Measurements from ENCODE around the gene WDR37.

Gene WDR37

DNA sequence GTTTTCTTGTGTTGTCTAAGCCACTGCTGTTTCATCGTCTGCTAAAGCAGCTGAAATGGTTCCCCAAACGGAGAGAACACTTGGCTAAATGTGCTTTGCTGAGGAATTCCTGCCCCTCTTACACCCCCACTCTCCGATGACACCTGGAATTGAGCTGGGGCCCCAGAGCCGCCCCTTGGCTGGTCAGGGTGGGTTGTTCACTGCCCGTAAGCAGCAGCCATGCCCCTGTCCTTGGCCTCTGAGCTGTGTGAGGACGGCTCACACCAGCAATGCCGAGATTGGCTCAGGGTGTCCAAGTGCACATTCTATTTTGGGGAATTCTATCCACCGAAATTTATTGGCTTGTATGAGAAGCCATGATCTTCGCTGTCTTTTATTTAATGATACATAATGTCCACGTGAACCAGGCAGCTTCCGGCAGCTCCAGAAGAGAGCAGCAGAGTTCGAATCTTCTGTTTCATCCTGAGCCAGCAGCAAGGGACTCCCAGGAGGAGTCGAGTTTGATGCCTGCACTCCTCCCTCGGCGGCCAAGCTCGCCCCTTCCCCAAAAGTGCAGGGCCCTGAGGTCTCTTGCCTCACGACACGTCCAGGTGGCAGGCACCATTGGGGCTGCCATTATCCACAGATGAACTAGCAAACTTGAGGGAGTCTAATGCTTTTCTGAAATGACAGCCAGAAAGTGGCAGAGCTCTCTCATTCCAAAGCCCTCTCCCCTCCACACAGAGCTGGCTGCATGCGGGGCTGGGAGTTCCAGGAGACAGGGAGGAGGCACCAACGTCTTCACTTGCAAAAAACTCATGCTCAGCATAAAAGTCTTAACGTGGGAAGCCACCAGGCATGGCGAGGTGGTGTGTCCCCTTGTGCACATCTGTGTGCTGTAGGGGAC lies 114.0 kb downstream of the WDR37 start:
- no peak for DNase-seq (ENCODE audit: low spot score)

DNA sequence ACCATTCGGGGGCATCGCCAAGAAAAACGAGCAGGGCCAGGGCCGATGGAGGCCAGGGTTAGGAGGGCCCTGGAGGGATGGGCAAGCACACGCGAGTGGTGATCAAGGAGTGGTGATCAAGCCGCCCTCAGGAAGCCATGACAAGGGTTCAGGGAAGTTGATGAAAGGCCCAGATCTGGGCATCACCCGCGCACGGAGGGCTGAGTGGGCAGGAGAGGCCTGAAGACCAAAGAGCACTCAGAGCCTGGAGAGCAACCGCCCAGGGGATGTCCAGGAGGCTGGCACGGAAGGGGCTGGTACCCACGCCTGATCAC lies 114.6 kb downstream of the WDR37 start:
- no peak for DNase-seq (ENCODE audit: low spot score)

DNA sequence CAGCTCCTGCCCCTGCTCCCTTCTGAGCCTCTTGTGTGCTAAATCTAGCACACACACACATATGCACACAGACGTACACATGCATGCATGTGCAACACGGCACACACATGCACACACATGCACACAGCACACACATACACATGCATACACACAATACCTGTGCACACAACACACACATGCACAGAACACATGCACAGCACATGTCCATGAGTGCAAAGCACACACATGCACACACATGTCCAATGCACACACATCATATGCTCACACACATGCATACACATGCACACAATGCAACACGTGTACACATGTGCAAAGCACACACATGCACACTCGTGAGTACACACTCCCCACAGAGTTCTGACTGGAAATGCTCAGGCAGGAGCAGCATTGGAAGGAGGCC lies 115.0 kb downstream of the WDR37 start:
- DNase-seq (ENCODE audit: low spot score) = no peak

DNA sequence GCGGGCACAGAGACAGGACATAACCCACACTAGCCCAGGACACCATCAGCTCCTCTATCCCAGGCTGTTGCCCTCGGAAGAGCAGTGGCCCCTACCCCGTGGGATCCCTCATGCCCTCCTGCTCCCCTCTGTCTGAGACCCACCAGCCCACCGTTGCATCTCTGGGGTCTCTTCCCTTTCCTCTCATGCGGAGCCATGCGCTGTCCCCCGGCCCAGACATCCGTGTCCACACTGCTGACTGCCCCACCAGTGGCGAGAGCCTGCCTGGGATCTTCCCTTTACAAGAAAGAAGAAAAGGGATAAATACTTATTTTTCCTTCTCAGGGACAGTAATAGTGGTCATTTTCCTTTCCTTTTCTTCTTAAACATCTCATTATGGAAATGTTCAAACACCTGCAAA lies 115.4 kb downstream of the WDR37 start:
- no peak for DNase-seq (ENCODE audit: low spot score)

DNA sequence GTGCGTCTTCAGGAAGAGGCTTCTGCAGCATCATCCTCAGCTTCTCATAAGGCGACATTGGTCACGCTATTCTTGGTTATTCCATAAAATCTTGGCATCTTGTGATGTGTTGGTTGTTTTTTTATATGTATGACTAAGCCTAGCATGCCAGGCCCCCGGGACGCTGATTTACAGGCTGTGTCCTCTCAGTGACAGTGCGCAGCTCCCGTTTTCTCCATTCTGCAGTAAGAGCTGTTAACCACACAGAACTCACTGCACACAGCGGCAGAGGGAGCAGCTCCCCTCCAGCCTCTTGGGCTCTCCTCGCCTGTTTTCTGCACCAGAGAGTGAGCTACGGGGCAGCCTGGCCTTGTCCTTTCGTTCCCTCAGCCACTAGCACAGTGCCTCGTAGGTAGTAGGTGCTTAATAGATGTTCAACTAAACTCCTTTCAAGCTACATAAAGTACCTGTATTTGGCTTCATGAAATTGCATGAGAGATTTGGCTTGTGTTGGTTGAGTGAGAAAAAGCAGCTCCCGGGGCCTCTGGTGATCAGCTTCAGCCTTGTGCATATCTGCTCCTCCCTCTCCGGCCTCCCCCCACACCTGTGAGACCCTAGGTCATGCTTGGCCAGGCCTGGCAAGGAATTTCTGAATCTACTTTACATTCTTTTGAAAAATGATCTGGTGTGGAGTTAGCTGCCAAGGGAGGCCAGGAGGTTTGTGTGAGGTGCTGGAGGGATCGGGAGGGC lies 116.2 kb downstream of the WDR37 start:
- DNase-seq (ENCODE audit: low spot score) = no peak

DNA sequence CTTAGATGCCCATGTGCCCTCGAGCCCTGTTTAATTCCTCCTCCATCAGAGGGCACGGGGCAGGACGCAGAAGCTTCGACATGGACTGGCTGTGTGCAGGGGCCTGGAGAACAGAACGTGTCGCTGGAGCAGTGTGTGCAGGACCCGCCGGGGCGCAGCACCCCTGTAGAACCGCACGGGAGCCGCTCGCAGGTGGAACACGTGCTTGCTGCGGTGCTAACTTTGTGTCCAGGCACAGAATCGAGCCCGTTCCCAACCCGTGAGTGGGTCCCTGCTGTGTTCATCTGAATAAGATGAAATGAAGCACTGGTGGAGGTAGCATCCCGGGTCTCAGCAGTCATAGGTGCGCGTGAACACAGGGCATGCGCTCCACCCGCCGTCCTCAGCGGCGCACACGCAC lies 116.9 kb downstream of the WDR37 start:
- no peak for DNase-seq (ENCODE audit: low spot score)

DNA sequence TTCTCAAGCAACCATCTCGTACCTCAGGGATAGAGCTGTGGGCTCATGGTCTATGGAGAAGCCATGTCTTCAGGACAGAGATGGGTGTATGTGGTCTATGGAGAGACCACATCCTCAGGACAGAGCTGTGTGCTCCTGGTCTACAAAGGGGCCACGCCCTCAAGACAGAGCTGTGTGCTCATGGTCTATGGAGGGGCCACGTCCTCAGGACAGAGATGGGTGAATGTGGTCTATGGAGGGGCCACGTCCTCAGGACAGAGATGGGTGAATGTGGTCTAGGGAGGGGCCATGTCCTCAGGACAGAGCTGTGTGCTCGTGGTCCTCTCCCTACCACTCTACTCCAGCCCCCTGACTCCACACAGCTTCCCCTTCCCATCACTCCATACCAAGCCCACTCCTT lies 117.8 kb downstream of the WDR37 start:
- no peak for DNase-seq (ENCODE audit: low spot score)

DNA sequence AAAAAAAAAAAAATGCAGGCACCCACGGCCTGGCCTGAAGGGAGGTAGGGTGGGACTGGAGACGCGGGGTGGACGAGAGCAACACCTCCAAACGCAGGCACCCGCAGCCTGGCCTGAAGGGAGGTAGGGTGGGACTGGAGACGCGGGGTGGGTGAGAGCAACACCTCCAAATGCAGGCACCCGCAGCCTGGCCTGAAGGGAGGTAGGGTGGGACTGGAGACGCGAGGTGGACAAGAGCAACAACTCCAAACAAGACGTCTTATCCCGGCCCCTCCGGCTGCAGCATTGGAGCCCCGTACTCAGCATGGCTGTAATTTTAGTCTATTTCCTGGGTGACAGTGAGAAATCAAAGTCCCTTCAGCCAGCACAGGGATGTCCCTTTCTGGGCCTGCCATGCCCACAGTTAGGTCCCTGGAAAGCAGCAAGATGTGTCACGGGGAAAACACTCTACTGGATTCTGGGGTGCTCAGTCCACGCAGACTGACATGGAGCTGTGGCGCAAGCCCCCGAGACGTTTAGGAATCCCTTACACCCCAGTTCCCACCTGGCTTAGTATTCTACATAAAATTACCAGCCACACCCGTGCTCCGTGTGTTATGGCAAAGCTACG lies 119.9 kb downstream of the WDR37 start:
- no peak for DNase-seq (ENCODE audit: low spot score)

DNA sequence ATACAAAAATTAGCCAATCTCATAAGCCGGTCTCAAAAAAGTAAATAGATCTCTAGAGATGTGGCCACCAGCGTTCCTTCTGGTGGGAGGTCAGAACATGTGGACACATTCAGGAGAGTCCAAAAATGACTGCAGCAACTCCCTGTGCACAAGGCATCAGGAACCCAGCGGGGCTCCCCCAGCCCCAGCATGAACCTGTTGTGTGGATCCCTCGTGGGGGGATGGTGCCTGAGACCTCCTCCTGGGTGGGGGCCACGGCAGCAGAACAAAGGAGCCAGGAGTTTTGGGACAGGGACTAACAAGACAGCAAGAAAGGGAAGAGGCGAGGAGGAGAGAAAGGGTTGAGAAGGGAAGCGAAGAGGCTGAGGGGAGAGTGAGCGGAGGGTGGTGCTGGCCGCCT lies 121.8 kb downstream of the WDR37 start:
- DNase-seq (ENCODE audit: low spot score) = no peak

DNA sequence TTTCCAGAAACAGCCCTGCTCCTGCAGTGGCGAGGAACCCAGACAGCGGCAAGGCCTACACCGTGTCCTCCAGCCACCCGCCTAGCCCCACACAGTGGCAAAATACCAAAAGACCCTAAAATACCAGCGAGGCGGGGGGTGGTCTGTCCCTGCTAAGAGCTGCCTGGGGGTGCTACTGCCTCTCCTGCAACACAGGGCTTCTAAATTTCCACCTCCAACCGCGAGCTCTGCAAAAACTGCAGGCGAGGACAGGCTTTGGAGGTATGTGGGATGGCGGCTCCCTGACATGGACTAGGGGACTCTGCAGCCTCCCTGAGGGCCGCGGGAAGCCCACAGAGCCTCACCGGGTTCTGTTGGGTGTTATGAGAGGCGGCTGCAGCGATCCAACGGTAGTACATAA lies 122.3 kb downstream of the WDR37 start:
- DNase-seq (ENCODE audit: low spot score) = no peak

DNA sequence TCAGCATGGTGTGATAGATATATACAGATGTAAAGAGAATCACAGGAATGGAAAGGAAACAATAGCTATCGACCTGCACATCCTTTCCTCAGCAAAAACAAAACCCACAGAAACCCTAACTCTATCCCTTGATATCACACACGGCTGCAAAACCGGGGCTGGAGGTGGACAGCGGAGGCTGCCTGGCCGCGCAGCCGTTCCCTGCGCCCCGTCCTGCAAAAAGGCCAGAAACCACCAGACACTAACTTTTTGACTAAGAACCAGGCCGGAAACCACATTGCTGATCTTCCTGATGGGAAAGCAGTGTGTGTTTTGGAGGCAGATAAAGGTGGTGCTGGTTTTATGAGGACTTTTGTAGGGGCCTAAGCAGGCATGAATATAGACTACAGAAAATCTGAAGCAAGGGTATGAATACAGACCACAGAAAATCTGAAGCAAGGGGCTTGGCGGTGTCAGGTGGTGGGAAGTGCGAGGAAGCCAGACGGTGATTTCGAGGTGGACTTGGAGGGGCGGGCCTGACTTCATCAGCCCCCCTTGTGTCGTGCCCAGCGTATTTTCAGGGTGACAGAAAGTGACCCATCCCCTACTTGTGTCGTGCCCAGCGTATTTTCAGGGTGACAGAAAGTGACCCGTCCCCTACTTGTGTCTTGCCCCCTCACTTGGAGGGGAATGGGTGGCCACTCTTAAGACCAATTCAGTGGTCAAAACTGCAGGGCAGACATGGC lies 123.3 kb downstream of the WDR37 start:
- no peak for DNase-seq (ENCODE audit: low spot score)

DNA sequence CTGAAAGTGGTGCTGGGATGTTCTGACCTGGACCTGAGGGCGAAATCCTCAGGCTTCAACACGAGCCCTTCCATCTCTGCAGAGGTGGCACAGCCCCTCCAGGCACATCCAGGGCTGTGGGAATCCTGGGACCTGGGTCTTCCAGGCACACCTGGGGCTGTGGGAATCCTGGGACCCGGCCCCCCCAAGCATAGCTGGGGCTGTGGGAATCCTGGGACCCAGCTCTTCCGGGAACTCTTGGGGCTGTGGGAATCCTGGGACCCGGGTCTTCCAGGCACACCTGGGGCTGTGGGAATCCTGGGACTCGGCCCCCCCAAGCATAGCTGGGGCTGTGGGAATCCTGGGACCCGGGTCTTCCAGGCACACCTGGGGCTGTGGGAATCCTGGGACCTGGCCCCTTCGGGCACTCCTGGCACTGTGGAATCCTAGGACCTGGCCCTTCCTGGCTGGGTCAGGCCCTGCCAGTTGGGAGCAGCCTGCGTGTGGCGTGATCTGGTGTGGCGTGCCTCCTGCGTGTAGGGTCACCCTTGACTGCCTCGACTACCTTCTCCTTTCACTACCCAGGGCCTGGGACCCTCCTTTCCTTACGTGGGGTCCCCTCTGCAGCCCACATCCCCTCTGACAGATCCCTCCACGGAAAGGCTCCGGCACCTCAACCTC lies 124.0 kb downstream of the WDR37 start:
- DNase-seq (ENCODE audit: low spot score) = no peak

DNA sequence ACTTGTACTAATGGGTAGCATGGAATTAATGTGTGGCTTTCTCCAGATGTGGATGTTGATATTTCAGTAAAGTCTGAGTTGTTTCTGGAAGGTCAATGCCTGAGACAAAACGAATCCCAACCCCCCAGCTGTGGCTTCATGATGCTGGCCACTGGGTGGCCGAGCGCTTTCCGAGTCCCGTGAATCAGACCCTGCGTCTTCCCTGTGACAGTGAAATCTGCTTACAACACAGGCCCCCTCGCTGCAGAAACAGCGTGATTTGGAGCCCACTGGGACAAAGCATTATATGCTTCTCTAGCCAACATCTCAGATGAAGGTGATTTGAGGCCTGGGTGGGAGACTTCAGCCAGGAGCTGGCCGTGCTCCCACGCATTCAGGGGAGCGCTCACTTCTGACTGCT lies 124.7 kb downstream of the WDR37 start:
- DNase-seq (ENCODE audit: low spot score) = peak; percentile 44
